ENCODE measurements around the gene PKHD1. TPM values are rescaled to one million over a fixed set of nuclear protein-coding genes. Genes with fewer than 3 reads are reported as not detected.

Gene PKHD1
- total and polyA plus RNA-seq, 2 of the 8 experiments (the other 6 are each of a cell fraction or from before 2014, with no cell fraction given), result 0.06 to 0.09 TPM

DNA sequence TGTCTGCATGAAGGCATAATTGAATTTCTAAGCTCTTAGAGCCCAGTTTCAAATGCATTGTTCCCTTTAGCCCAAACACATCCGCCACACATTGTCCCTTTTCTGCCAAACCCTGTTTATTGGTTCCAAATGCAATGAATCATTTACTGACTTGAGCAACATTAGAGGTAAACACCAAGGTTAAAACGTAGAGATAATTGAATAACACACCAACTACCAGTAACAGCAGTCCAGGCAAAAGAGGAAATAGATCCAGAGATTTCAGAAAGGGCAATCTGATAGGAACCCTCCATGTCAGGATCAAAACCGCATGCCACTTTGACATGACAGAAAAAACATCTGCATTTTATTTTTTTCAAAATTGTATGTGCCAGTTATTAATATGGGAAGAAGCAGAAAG lies 114.8 kb downstream of the PKHD1 start (continued):
- TF ChIP-seq FOSL1 (IDR thresholded peaks at IDR 0.05; ENCODE audit: insufficient read depth, low read depth, low read length), result no peak
- TF ChIP-seq, protein P1, sequence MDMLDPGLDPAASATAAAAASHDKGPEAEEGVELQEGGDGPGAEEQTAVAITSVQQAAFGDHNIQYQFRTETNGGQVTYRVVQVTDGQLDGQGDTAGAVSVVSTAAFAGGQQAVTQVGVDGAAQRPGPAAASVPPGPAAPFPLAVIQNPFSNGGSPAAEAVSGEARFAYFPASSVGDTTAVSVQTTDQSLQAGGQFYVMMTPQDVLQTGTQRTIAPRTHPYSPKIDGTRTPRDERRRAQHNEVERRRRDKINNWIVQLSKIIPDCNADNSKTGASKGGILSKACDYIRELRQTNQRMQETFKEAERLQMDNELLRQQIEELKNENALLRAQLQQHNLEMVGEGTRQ (IDR thresholded peaks at IDR 0.05; ENCODE audit: low read length), result no peak
- no peak for TF ChIP-seq KDM5A (IDR thresholded peaks at IDR 0.05; ENCODE audit: low read length)
- no peak for TF ChIP-seq GABPA (IDR thresholded peaks at IDR 0.05; ENCODE audit: borderline replicate concordance, insufficient read depth, low read length)
- TF ChIP-seq JUN (IDR thresholded peaks at IDR 0.05; ENCODE audit: low read depth, low read length), result no peak
- TF ChIP-seq, protein P2, sequence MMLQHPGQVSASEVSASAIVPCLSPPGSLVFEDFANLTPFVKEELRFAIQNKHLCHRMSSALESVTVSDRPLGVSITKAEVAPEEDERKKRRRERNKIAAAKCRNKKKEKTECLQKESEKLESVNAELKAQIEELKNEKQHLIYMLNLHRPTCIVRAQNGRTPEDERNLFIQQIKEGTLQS (IDR thresholded peaks at IDR 0.05; ENCODE audit: insufficient read depth, low read depth, low read length), result no peak
- no peak for TF ChIP-seq NRF1 (IDR thresholded peaks at IDR 0.05; ENCODE audit: low read depth, low read length)

Measured in H1 (cell line).